ENCODE data around the gene ANK3. TPM values are rescaled to one million over a fixed set of nuclear protein-coding genes. Genes with fewer than 3 reads are reported as not detected.

The ANK3 gene
- total RNA-seq, 4 donors from 2014 or later = 118 to 161 (median 151) TPM

- DNase-seq = no peak
- TF ChIP-seq POLR2A (IDR thresholded peaks at IDR 0.05) (no peak), CTCF (IDR thresholded peaks at IDR 0.05) (no peak)
- Histone ChIP-seq H3K36me3 (no peaks in the 10 kb centered on the region), H3K4me1 (no peaks in the 10 kb centered on the region), H3K27ac (no peak overlapping the region), H3K9me3 (no peaks in the 10 kb centered on the region), H3K27me3 (no peaks in the 10 kb centered on the region), H3K4me3 (no peak overlapping the region)
Measured at GRCh38 chr10:60384011-60384410, 5.7 kb downstream of the ANK3 start.

- Histone ChIP-seq H3K27me3 (no peaks in the 10 kb centered on the region), H3K27ac (no peak overlapping the region), H3K36me3 (no peaks in the 10 kb centered on the region), H3K9me3 (no peaks in the 10 kb centered on the region), H3K4me3 (no peak overlapping the region), H3K4me1 (no peaks in the 10 kb centered on the region)
- DNase-seq = no peak
- TF ChIP-seq CTCF (IDR thresholded peaks at IDR 0.05) (no peak), POLR2A (IDR thresholded peaks at IDR 0.05) (no peak)
Measured at GRCh38 chr10:60382946-60383681, 6.6 kb downstream of the ANK3 start.

- H3K36me3 ChIP-seq = no peaks in the 10 kb centered on the region
- TF ChIP-seq CTCF (IDR thresholded peaks at IDR 0.05) = no peak
- no peak for TF ChIP-seq POLR2A (IDR thresholded peaks at IDR 0.05)
Measured at GRCh38 chr10:60380781-60381180, 8.9 kb downstream of the ANK3 start.

GRCh38 chr10:60377955-60378354 lies 11.7 kb downstream of the ANK3 start:
- H3K27ac ChIP-seq = no peak overlapping the region
- TF ChIP-seq CTCF (IDR thresholded peaks at IDR 0.05) (no peak), POLR2A (IDR thresholded peaks at IDR 0.05) (no peak)
- no peaks in the 10 kb centered on the region for H3K27me3 ChIP-seq
- H3K9me3 ChIP-seq = no peaks in the 10 kb centered on the region
- no peak overlapping the region for H3K4me3 ChIP-seq
- H3K36me3 ChIP-seq = no peaks in the 10 kb centered on the region
- DNase-seq = no peak
- H3K4me1 ChIP-seq = no peaks in the 10 kb centered on the region

More at GRCh38 chr10:60380781-60381180, 8.9 kb downstream of the ANK3 start:
- Histone ChIP-seq H3K4me3 (no peak overlapping the region), H3K27ac (no peak overlapping the region), H3K9me3 (no peaks in the 10 kb centered on the region), H3K4me1 (no peaks in the 10 kb centered on the region), H3K27me3 (no peaks in the 10 kb centered on the region)
- no peak for DNase-seq

- TF ChIP-seq CTCF (IDR thresholded peaks at IDR 0.05) (no peak), POLR2A (IDR thresholded peaks at IDR 0.05) (no peak)
- Histone ChIP-seq H3K27ac (no peak overlapping the region), H3K27me3 (no peaks in the 10 kb centered on the region), H3K4me1 (no peaks in the 10 kb centered on the region), H3K9me3 (no peaks in the 10 kb centered on the region), H3K36me3 (no peaks in the 10 kb centered on the region), H3K4me3 (no peak overlapping the region)
- DNase-seq = no peak
Measured at GRCh38 chr10:60377042-60377352, 12.7 kb downstream of the ANK3 start.
